ENCODE data around the gene PILRA. TPM values are rescaled to one million over a fixed set of nuclear protein-coding genes. Genes with fewer than 3 reads are reported as not detected.

The PILRA gene
- total and polyA plus RNA-seq, 2 of the 13 experiments (the other 11 are each of a cell fraction or from before 2014, with no cell fraction given) = 0.13 to 1.3 TPM

- TF ChIP-seq IKZF4 (CRISPR knock-in tag; IDR thresholded peaks at IDR 0.05; ENCODE audit: borderline replicate concordance, low read depth, not compliant biosample characterization) = peak; percentile 76
- TF ChIP-seq ZBTB25 (CRISPR knock-in tag; IDR thresholded peaks at IDR 0.05) = 0 out of 2 replicates have a peak, but pooled peaks have one; percentile 44
- peak; percentile 65 for TF ChIP-seq ZNF547 (CRISPR knock-in tag; IDR thresholded peaks at IDR 0.05)
- TF ChIP-seq DZIP1 (CRISPR knock-in tag; IDR thresholded peaks at IDR 0.05) = no peak
- TF ChIP-seq HOMEZ (CRISPR knock-in tag; IDR thresholded peaks at IDR 0.05; ENCODE audit: low read depth) = peak; percentile 50; the same call in 1 of the 2 replicates
- TF ChIP-seq ZC3H4 (CRISPR knock-in tag; IDR thresholded peaks at IDR 0.05; ENCODE audit: borderline replicate concordance) = peak; percentile 49; the same call in 1 of the 2 replicates
- TF ChIP-seq ZNF354B (CRISPR knock-in tag; IDR thresholded peaks at IDR 0.05) = no peak
- peak; percentile 41; the same call in 1 of the 2 replicates for TF ChIP-seq ZNF230 (CRISPR knock-in tag; IDR thresholded peaks at IDR 0.05)
- 0 out of 2 replicates have a peak, but pooled peaks have one; percentile 53 for TF ChIP-seq DNMT1 (CRISPR knock-in tag; IDR thresholded peaks at IDR 0.05)
- TF ChIP-seq HNF4G (IDR thresholded peaks at IDR 0.05; ENCODE audit: borderline replicate concordance, low read depth, low read length) = no peak; the same call in 1 of the 2 replicates
- peak; percentile 7; the same call in 1 of the 2 replicates for TF ChIP-seq HNF4G (CRISPR knock-in tag; IDR thresholded peaks at IDR 0.05; ENCODE audit: borderline replicate concordance, low read depth)
- peak; percentile 99 for TF ChIP-seq PATZ1 (CRISPR knock-in tag; IDR thresholded peaks at IDR 0.05)
- 0 out of 2 replicates have a peak, but pooled peaks have one; percentile 46 for TF ChIP-seq CAMTA2 (CRISPR knock-in tag; IDR thresholded peaks at IDR 0.05; ENCODE audit: borderline replicate concordance)
- peak; percentile 90; the same call in 1 of the 2 replicates for TF ChIP-seq ZNF253 (CRISPR knock-in tag; IDR thresholded peaks at IDR 0.05; ENCODE audit: borderline replicate concordance)
- no peak; the same call in 1 of the 2 replicates for TF ChIP-seq SMAD9 (CRISPR knock-in tag; IDR thresholded peaks at IDR 0.05)
- no peak for TF ChIP-seq ZNF770 (CRISPR knock-in tag; IDR thresholded peaks at IDR 0.05)
- TF ChIP-seq MEIS1 (CRISPR knock-in tag; IDR thresholded peaks at IDR 0.05; ENCODE audit: borderline replicate concordance) = 0 out of 2 replicates have a peak, but pooled peaks have one; percentile 8
- TF ChIP-seq ZNF75D (CRISPR knock-in tag; IDR thresholded peaks at IDR 0.05; ENCODE audit: borderline replicate concordance) = peak; percentile 89; the same call in 1 of the 2 replicates
Observed at GRCh38 chr7:100428199-100428966, 55.1 kb downstream of the PILRA start, which contains the start of gene ZCWPW1 (continued).

Data from HepG2 (cell line).